ENCODE data around the gene MYLK. TPM values are rescaled to one million over a fixed set of nuclear protein-coding genes. Genes with fewer than 3 reads are reported as not detected.

The MYLK gene
- total and polyA plus RNA-seq, 2 donors: 5.4 to 11.5 TPM

DNA sequence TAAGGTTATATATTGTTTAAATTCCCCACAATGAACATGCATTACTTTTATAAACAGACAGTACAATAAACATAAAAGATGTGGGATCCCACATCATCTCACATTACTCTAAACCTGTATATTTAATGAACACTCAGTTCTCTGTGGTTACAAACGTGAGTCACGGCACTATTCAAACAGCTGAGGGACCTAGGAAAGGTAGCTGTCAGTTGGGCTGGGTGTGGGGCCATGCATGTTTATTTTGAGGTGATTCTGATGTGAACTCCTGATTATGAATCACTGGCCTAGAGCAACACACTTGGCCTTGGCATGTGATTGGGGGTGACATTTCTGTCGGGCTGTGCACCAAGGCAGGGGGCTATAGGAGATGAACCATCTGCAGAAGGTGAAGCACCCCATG, 151.7 kb downstream of the MYLK start:
- WGBS: 92% methylated on average over 3 of the region's 3 CpGs
- H3K9me3 ChIP-seq (ENCODE audit: control insufficient read depth in 2 of 2, insufficient read depth in 1 of 2, low read length in 1 of 2): peaks cover 0 to 3% of the 10 kb centered on the region in 2 donors
- no peaks in the 10 kb centered on the region for H3K36me3 ChIP-seq (ENCODE audit: control insufficient read depth in 2 of 2, insufficient read depth in 2 of 2, low read length in 1 of 2)
- no peak for DNase-seq (ENCODE audit: low read depth in 6 of 9, low spot score in 9 of 9)
- peaks cover 0 to 2% of the 10 kb centered on the region in 2 donors for H3K27me3 ChIP-seq (ENCODE audit: control insufficient read depth in 2 of 2, insufficient read depth in 1 of 2, low read length in 1 of 2)
- no peak overlapping the region for H3K4me3 ChIP-seq (ENCODE audit: low read length in 2 of 2)
- H3K4me1 ChIP-seq (ENCODE audit: control insufficient read depth in 2 of 2, insufficient read depth in 2 of 2, low read length in 2 of 2): no peaks in the 10 kb centered on the region
- no peak overlapping the region for H3K27ac ChIP-seq (ENCODE audit: low read depth in 1 of 2, low read length in 1 of 2)

DNA sequence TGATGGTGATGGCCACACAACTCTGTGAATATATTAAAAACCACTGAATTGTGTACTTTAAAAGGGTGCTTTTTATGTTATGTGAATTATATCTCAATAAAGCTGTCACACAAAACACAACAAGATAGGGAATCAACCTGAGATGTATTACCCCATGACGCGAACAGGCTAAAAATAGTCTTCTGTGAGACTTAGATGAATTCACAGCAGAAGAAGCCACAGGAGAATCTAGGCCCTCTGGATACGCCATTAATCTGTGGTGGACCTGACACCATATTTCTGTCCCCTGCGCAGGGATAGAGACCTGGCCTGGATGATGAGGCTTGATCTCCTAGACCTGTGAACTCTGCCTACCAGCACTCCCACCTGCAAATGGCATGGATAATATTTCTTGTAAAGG, 153.3 kb downstream of the MYLK start:
- Histone ChIP-seq H3K4me3 (ENCODE audit: low read length in 2 of 2) (no peak overlapping the region), H3K27me3 (ENCODE audit: control insufficient read depth in 2 of 2, insufficient read depth in 1 of 2, low read length in 1 of 2) (peaks cover 0 to 3% of the 10 kb centered on the region in 2 donors), H3K9me3 (ENCODE audit: control insufficient read depth in 2 of 2, insufficient read depth in 1 of 2, low read length in 1 of 2) (no peaks in the 10 kb centered on the region), H3K36me3 (ENCODE audit: control insufficient read depth in 2 of 2, insufficient read depth in 2 of 2, low read length in 1 of 2) (no peaks in the 10 kb centered on the region), H3K27ac (ENCODE audit: low read depth in 1 of 2, low read length in 1 of 2) (no peak overlapping the region), H3K4me1 (ENCODE audit: control insufficient read depth in 2 of 2, insufficient read depth in 2 of 2, low read length in 2 of 2) (no peaks in the 10 kb centered on the region)
- no peak for DNase-seq (ENCODE audit: low read depth in 6 of 9, low spot score in 9 of 9)
- 97% methylated on average over 4 of the region's 4 CpGs for WGBS

GRCh38 chr3:123728991-123729390, 155.1 kb downstream of the MYLK start:
- Histone ChIP-seq H3K4me1 (ENCODE audit: control insufficient read depth in 2 of 2, insufficient read depth in 2 of 2, low read length in 2 of 2) (no peaks in the 10 kb centered on the region), H3K4me3 (ENCODE audit: low read length in 2 of 2) (no peak overlapping the region), H3K36me3 (ENCODE audit: control insufficient read depth in 2 of 2, insufficient read depth in 2 of 2, low read length in 1 of 2) (no peaks in the 10 kb centered on the region), H3K27me3 (ENCODE audit: control insufficient read depth in 2 of 2, insufficient read depth in 1 of 2, low read length in 1 of 2) (peaks cover 0 to 3% of the 10 kb centered on the region in 2 donors), H3K9me3 (ENCODE audit: control insufficient read depth in 2 of 2, insufficient read depth in 1 of 2, low read length in 1 of 2) (no peaks in the 10 kb centered on the region), H3K27ac (ENCODE audit: low read depth in 1 of 2, low read length in 1 of 2) (no peak overlapping the region)
- 98% methylated on average over 3 of the region's 3 CpGs for WGBS
- no peak for DNase-seq (ENCODE audit: low read depth in 6 of 9, low spot score in 9 of 9)

DNA sequence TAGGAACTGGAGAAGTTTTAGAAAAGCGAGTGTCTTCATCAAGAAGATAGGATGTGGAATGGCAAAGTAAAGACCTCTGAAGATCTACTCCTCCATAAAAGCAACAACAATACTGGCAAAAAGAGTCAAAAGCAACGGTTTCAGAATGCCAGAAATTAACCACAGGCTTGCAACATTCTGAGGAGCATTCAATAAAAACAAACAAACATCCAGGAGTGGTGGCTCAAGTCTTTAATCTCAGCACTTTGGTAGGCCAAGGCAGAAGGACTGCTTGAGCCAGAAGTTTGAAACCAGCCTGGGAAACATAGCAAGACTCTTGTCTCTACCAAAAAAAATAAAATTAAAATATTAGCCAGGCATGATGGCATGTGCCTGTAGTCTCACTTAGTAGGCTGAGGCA, 156.1 kb downstream of the MYLK start:
- no peaks in the 10 kb centered on the region for H3K9me3 ChIP-seq (ENCODE audit: control insufficient read depth in 2 of 2, insufficient read depth in 1 of 2, low read length in 1 of 2)
- no peaks in the 10 kb centered on the region for H3K36me3 ChIP-seq (ENCODE audit: control insufficient read depth in 2 of 2, insufficient read depth in 2 of 2, low read length in 1 of 2)
- H3K27ac ChIP-seq (ENCODE audit: low read depth in 1 of 2, low read length in 1 of 2): no peak overlapping the region
- no peak for DNase-seq (ENCODE audit: low read depth in 6 of 9, low spot score in 9 of 9)
- H3K4me3 ChIP-seq (ENCODE audit: low read length in 2 of 2): no peak overlapping the region
- peaks cover 0 to 3% of the 10 kb centered on the region in 2 donors for H3K27me3 ChIP-seq (ENCODE audit: control insufficient read depth in 2 of 2, insufficient read depth in 1 of 2, low read length in 1 of 2)
- 91% methylated on average over 2 of the region's 2 CpGs for WGBS
- peaks cover 0 to 5% of the 10 kb centered on the region in 2 donors for H3K4me1 ChIP-seq (ENCODE audit: control insufficient read depth in 2 of 2, insufficient read depth in 2 of 2, low read length in 2 of 2)

DNA sequence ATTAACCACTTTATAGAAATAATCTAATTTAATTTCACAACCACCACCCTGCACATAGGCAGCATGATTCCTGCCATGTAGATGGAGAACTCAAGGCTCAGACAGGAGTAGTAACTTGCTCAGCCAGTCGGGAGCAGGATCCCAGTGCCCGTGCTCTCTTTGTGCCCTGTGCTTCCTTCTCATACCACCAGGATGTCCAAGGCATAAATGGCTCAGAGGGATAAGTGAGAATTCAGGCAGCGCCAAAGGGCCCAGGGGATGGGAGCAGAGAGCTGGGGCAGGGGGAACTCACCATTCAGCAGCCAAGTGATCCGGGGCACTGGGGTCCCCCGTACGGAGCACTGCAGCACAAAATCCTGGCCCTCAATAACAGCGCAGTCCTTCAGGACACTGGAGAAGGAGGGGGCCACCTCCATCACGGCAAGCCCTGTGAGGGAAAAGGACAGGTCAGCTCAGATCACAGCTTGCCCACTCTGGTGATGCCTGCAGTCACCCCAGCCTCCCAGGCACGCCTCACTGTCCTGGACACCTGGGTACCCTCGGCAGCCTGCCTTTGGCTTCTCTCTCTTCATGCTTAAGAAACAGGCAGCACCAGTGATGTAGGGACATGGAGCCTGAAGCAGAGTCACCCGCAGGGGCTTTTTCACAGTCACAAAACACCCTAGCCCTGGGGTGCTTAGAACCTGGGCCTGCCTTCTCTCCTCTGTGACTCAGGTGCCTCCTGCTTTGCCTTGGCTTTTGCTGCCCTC, 158.3 kb downstream of the MYLK start:
- whole genome bisulfite sequencing: 95% methylated on average over 11 of the region's 11 CpGs
- no peak for DNase-seq (ENCODE audit: low read depth in 6 of 9, low spot score in 9 of 9)
- Histone ChIP-seq H3K27me3 (ENCODE audit: control insufficient read depth in 2 of 2, insufficient read depth in 1 of 2, low read length in 1 of 2) (peaks cover 0 to 3% of the 10 kb centered on the region in 2 donors), H3K9me3 (ENCODE audit: control insufficient read depth in 2 of 2, insufficient read depth in 1 of 2, low read length in 1 of 2) (no peaks in the 10 kb centered on the region), H3K36me3 (ENCODE audit: control insufficient read depth in 2 of 2, insufficient read depth in 2 of 2, low read length in 1 of 2) (no peaks in the 10 kb centered on the region), H3K4me1 (ENCODE audit: control insufficient read depth in 2 of 2, insufficient read depth in 2 of 2, low read length in 2 of 2) (peaks cover 0 to 6% of the 10 kb centered on the region in 2 donors), H3K27ac (ENCODE audit: low read depth in 1 of 2, low read length in 1 of 2) (no peak overlapping the region), H3K4me3 (ENCODE audit: low read length in 2 of 2) (no peak overlapping the region)

DNA sequence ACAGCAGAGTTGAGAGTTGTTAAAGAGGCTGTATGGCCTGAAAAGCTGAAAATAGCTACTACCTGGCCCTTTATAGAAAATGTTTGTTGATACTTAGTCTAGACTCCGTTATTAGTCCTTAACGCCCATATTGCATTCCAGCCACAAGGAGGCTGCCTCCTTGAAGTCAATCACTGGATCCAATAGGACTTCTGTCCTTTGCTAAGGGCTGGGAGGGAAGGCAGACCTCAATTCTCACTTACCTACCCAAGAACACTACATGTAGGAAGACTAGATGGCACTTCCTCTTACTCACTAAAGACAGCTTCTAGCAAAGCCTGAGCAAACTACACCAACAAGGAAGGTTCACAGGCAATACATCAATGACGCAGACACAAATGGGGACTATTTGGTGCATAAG, 159.8 kb downstream of the MYLK start:
- no peak for DNase-seq (ENCODE audit: low read depth in 6 of 9, low spot score in 9 of 9)
- 60% methylated on average over 3 of the region's 3 CpGs for WGBS
- Histone ChIP-seq H3K4me3 (ENCODE audit: low read length in 2 of 2) (no peak overlapping the region), H3K27ac (ENCODE audit: low read depth in 1 of 2, low read length in 1 of 2) (no peak overlapping the region), H3K27me3 (ENCODE audit: control insufficient read depth in 2 of 2, insufficient read depth in 1 of 2, low read length in 1 of 2) (peaks cover 0 to 3% of the 10 kb centered on the region in 2 donors), H3K9me3 (ENCODE audit: control insufficient read depth in 2 of 2, insufficient read depth in 1 of 2, low read length in 1 of 2) (no peaks in the 10 kb centered on the region), H3K4me1 (ENCODE audit: control insufficient read depth in 2 of 2, insufficient read depth in 2 of 2, low read length in 2 of 2) (peaks cover 0 to 9% of the 10 kb centered on the region in 2 donors), H3K36me3 (ENCODE audit: control insufficient read depth in 2 of 2, insufficient read depth in 2 of 2, low read length in 1 of 2) (no peaks in the 10 kb centered on the region)

DNA sequence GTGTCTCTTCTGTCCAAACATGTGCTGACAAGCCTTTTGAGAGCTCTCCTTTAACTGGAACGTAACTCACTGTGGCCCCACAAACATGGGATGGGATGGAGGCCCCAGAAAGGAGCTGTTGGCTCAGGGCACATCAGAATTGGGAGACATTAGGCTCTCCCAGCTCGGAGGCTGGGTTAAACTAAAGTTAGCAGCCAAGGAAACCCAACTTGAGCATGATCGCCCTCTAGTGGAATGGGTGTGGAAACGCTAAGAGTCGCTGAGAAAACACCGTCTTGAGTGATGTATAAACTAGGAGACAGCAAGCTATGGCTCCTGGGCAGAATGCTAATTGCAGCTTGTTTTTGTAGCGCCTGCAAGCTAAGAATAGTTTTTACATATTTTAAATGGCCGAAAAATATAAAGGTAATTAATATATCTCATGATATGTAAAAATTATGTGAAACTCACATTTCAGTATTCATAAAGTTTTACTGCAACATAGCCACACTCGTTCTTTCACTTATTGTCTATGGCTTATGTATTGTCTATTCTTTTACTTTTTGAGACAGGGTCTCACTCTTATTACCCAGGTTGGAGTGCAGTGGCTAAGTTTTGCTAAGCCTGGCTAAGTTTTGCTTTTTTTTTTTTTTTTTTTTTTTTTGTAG, 160.5 kb downstream of the MYLK start:
- peaks cover 0 to 3% of the 10 kb centered on the region in 2 donors for H3K27me3 ChIP-seq (ENCODE audit: control insufficient read depth in 2 of 2, insufficient read depth in 1 of 2, low read length in 1 of 2)
- no peak overlapping the region for H3K27ac ChIP-seq (ENCODE audit: low read depth in 1 of 2, low read length in 1 of 2)
- no peaks in the 10 kb centered on the region for H3K36me3 ChIP-seq (ENCODE audit: control insufficient read depth in 2 of 2, insufficient read depth in 2 of 2, low read length in 1 of 2)
- no peak overlapping the region for H3K4me3 ChIP-seq (ENCODE audit: low read length in 2 of 2)
- H3K4me1 ChIP-seq (ENCODE audit: control insufficient read depth in 2 of 2, insufficient read depth in 2 of 2, low read length in 2 of 2): peaks cover 0 to 9% of the 10 kb centered on the region in 2 donors
- WGBS: 32% methylated on average over 9 of the region's 9 CpGs
- DNase-seq (ENCODE audit: low read depth in 6 of 9, low spot score in 9 of 9): peak; percentile 23 to 88 (median 66)
- no peaks in the 10 kb centered on the region for H3K9me3 ChIP-seq (ENCODE audit: control insufficient read depth in 2 of 2, insufficient read depth in 1 of 2, low read length in 1 of 2)

- H3K27ac ChIP-seq (ENCODE audit: low read depth in 1 of 2, low read length in 1 of 2): no peak overlapping the region
- no peak overlapping the region for H3K4me3 ChIP-seq (ENCODE audit: low read length in 2 of 2)
- no peaks in the 10 kb centered on the region for H3K9me3 ChIP-seq (ENCODE audit: control insufficient read depth in 2 of 2, insufficient read depth in 1 of 2, low read length in 1 of 2)
- 96% methylated on average over 4 of the region's 4 CpGs for WGBS
- H3K27me3 ChIP-seq (ENCODE audit: control insufficient read depth in 2 of 2, insufficient read depth in 1 of 2, low read length in 1 of 2): peaks cover 0 to 2% of the 10 kb centered on the region in 2 donors
- peaks cover 0 to 9% of the 10 kb centered on the region in 2 donors for H3K4me1 ChIP-seq (ENCODE audit: control insufficient read depth in 2 of 2, insufficient read depth in 2 of 2, low read length in 2 of 2)
- H3K36me3 ChIP-seq (ENCODE audit: control insufficient read depth in 2 of 2, insufficient read depth in 2 of 2, low read length in 1 of 2): no peaks in the 10 kb centered on the region
- DNase-seq (ENCODE audit: low read depth in 6 of 9, low spot score in 9 of 9): no peak
Measured at GRCh38 chr3:123723070-123723469, 161.1 kb downstream of the MYLK start.

- H3K27me3 ChIP-seq (ENCODE audit: control insufficient read depth in 2 of 2, insufficient read depth in 1 of 2, low read length in 1 of 2): peaks cover 0 to 2% of the 10 kb centered on the region in 2 donors
- 76% methylated on average over 5 of the region's 5 CpGs for WGBS
- H3K36me3 ChIP-seq (ENCODE audit: control insufficient read depth in 2 of 2, insufficient read depth in 2 of 2, low read length in 1 of 2): no peaks in the 10 kb centered on the region
- no peak overlapping the region for H3K4me3 ChIP-seq (ENCODE audit: low read length in 2 of 2)
- H3K9me3 ChIP-seq (ENCODE audit: control insufficient read depth in 2 of 2, insufficient read depth in 1 of 2, low read length in 1 of 2): no peaks in the 10 kb centered on the region
- no peak for DNase-seq (ENCODE audit: low read depth in 6 of 9, low spot score in 9 of 9)
- H3K4me1 ChIP-seq (ENCODE audit: control insufficient read depth in 2 of 2, insufficient read depth in 2 of 2, low read length in 2 of 2): peaks cover 0 to 9% of the 10 kb centered on the region in 2 donors
- H3K27ac ChIP-seq (ENCODE audit: low read depth in 1 of 2, low read length in 1 of 2): no peak overlapping the region
Measured at GRCh38 chr3:123722456-123722855, 161.7 kb downstream of the MYLK start.

Measured in thymus (tissue), 11 donors.